NCI-H345 treated with DMSO at 0.1 percent for 48 hours (cell line): ENCODE measurements around the gene HK1.
"Not testable (repeated sequence)": the region's sequence is repeated elsewhere in the genome, so short reads cannot be mapped to it uniquely, and the experiment has no call there.

Experiments
- DNase-seq: peaks from one replicate; lab custom pipeline; 2025; ENCODE audit not compliant: unreplicated experiment; lab: John Stamatoyannopoulos, UW

Gene HK1

GRCh38 chr10:69306421-69306820, 28.1 kb downstream of the HK1 start:
- DNase-seq: no peak

DNA sequence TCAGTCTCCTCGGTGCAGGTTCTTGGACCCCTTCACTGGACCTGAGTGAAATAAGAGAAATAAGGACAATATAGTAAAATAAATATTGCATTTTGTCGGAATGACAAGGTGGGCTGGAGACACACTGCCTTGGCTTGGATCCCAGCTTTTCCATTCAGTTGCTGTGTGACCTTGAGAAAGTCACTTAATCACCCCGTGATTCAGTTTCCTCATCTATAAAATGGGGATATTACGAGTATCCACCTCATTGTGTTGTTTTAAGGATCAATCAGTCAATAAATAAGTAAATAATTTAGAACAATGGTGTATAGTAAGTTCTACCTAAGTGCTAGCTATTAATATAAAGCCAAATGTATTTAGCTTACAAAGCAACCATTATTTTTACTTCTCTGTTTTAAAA, 29.1 kb downstream of the HK1 start:
- DNase-seq: no peak

- not testable (repeated sequence) for DNase-seq
Measured at GRCh38 chr10:69308304-69308703, 30.0 kb downstream of the HK1 start.

DNA sequence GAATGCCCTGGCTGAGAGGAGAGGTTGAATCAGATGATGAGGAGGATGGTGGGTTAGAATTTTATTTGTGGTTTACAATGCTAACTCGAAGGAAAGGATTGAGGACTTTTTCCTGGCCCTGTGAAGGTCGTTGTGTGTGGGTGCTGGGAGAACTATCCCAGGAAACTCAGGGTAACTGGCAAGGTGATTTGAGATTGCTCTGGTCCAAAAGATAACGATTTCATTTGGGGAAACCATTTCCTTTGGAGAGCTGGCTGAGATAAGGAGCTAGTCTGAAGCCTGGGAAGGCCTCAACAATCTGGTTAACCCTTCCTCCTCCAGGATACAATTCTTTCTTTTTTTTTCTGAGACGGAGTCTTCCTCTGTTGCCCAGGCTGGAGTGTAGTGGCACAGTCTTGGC, 33.0 kb downstream of the HK1 start:
- DNase-seq: no peak

DNA sequence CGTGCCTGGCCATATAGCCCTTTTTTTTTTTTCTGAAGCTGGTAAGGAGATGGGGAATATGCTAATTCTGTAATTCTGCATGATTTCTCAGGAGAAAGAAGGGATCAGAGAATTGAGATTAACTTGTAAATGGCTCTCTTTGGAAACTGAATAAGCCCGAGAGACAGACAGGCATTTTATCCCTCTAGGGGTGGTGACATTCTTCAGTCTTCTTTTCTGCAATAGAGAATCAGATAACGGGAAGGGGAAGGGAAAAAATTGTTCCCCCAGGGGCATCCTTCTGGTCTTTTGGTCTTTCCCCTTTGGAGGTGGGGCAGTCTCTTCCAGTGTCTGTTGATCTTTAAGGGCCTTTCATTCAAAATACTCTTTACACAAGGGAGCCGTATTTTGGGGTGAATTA, 34.2 kb downstream of the HK1 start:
- DNase-seq: no peak

- no peak for DNase-seq
Measured at GRCh38 chr10:69315100-69315542, 36.8 kb downstream of the HK1 start.

GRCh38 chr10:69315610-69316312, 37.5 kb downstream of the HK1 start:
- DNase-seq: no peak

- DNase-seq: no peak
Measured at GRCh38 chr10:69316313-69317059, 38.2 kb downstream of the HK1 start.

- DNase-seq: no peak
Measured at GRCh38 chr10:69317175-69317604, 38.9 kb downstream of the HK1 start.

- DNase-seq: no peak
Measured at GRCh38 chr10:69317626-69318105, 39.4 kb downstream of the HK1 start.

- DNase-seq: peak; percentile 46
Measured at GRCh38 chr10:69318106-69318866, 40.0 kb downstream of the HK1 start.

DNA sequence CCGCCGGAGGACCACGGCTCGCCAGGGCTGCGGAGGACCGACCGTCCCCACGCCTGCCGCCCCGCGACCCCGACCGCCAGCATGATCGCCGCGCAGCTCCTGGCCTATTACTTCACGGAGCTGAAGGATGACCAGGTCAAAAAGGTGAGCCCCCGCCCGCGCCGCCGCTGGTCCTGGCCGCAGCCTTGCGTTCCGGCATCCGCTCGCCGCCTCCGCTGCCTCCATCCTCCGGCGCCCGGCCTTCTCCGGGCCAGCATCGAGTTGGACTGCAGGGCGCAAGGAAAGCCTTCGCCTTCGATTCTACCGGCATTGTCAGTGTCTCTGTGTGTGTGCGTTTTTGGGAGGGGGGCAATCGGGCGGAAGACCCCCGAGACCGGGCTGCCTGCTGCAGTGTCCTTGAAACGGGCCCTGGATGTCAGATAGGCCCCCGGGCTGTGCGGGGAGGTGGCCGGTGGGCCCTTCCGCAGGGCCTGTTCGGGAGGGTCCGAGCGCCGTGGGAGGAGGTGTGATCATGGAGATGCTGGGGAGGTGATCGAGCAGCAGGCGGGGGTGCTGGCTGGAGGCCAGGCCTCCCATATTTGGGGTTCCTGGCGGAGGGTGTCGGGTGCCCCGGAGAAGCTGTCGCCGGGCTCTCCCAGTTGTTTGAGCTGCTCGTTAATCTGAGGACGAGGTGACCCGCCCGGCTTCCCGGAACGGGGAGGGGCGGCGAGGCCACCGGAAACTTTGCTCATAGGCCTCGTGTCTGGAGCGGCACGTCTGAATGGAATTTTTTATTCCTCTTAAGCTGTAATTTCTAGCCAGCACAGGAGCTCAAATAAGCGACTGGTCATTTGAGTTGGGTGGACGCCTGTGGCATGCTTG, 40.8 kb downstream of the HK1 start:
- DNase-seq: no peak

DNA sequence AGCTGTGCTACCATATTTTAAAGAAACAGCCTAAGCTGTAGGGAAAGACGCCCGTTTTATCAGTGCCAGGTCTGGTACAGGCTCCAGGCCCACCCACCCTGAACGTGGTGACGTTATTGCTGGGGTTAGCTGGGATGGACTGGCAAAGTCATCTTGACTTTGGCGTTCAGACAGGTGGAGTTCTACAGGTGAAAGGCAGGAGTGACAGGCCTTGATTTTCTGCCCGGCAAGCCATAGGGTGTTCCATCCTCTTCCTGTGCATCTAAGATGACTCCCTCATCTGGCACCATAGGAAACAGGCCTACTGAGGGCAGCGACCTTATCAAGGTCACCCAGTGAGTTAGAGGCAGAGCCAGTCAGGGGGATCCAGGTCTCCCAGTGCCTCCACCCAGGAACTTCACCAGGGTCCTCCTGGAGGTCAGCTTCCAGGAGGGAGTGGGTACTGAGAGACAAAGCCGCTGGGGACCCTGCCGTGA, 41.6 kb downstream of the HK1 start:
- DNase-seq: no peak

- no peak for DNase-seq
Measured at GRCh38 chr10:69320521-69320920, 42.2 kb downstream of the HK1 start.

DNA sequence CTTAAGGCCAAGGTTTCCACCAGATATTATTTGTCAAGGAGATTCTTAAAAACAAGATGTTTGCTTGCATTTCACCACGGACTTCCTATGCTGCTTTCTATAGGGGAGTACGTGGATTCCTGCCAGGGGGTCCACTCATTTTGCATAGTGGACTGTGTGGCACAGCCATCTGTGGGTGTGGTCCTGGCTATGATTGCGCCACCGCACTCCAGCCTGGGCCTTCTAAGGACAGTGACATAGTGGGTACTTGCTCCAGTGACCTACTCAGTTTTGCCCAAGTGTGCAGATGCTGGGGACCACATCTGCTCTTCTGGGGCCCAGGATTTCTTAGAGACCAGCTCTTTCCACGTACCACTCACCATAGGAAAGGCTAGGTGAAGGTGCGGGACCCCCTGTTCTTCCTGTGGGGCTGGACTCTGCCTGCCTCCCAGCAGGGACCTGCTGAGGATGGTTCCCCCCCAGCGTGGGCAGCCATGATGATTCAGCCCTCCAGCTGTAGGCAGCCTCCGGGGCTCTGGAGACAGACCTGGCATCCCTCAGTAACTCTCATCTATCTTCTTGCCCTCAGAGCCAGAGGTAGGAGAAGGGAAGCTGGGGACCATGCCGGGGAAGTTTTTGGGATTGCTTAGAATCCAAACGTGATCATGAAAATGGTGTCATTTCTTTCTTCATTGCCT, 42.9 kb downstream of the HK1 start:
- no peak for DNase-seq

DNA sequence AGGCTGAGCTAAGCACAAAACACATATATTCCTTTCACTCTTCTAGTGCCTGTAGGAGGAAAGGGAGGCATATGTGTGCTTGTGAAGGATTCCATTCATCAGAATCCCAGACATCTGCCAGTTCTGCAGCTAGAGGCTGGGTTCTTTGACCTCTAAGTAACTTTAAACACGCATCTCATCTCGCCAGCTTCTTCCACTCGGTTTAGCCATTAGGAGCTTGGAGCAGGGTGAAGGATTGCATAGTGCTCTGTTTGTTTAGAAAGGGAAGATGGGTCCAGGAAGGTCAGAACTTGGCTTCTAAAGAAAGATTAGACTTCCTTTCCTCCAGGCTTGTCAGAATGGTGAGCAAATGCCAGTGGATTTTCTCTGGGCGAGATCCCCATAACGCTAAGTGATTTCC, 43.6 kb downstream of the HK1 start:
- DNase-seq: no peak

DNA sequence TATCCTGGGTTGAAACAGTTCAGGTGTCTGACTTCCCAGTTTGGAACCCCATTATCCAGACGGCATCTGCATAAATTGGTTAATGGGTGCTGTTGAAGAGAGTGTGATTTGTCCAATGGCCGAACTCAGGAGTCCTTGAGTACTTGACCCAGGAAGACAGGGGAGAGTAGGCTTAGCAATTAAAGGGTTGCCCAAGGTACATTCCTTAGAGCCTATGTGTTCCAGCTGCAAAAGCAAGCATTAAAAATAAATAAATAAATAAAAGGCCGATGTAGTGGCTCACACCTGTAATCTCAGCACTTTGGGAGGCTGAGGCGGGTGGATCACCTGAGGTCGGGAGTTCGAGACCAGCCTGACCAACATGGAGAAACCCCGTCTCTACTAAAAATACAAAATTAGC, 44.0 kb downstream of the HK1 start:
- not testable (repeated sequence) for DNase-seq

GRCh38 chr10:69323622-69324021, 45.3 kb downstream of the HK1 start:
- DNase-seq: no peak

- DNase-seq: no peak
Measured at GRCh38 chr10:69324583-69324982, 46.3 kb downstream of the HK1 start.
